ENCODE data around the gene CD207. TPM values are rescaled to one million over a fixed set of nuclear protein-coding genes. Genes with fewer than 3 reads are reported as not detected.

Gene CD207
- polyA plus RNA-seq, 3 donors: 0.05 TPM; not detected in 2

- no peak overlapping the region for H2AFZ ChIP-seq (ENCODE audit: insufficient read depth, low read depth, low read length, poor library complexity, severe bottlenecking)
- no peaks in the 10 kb centered on the region for H4K20me1 ChIP-seq (ENCODE audit: insufficient read depth, low read length)
- H3K4me3 ChIP-seq (replicated peaks in 1 of 3; ENCODE audit: low read depth in 2 of 3, low read length in 3 of 3): no peak overlapping the region
- H3K4me3 Mint-ChIP-seq: no peak overlapping the region
- no CpG with 5 or more reads among the region's 2 CpGs for WGBS (ENCODE audit: insufficient coverage)
- H3K9me3 ChIP-seq (replicated peaks in 1 of 2; ENCODE audit: control insufficient read depth in 1 of 2, insufficient read depth in 1 of 2, low read length in 2 of 2): no peaks in the 10 kb centered on the region
- H3K27me3 ChIP-seq (ENCODE audit: control insufficient read depth in 2 of 2, insufficient read depth in 2 of 2, low read length in 2 of 2): no peaks in the 10 kb centered on the region
- H3K27ac ChIP-seq (ENCODE audit: low read depth in 1 of 2, low read length in 2 of 2): peak overlapping the region; percentile 62 to 65
- intact Hi-C loops (cut with micrococcal nuclease): no loop called here
- H3K9ac ChIP-seq (ENCODE audit: insufficient read depth, low read length, poor library complexity, severe bottlenecking): no peak overlapping the region
- peak in 1 of 3 donors; percentile 49 for DNase-seq
- H3K79me2 ChIP-seq (ENCODE audit: insufficient read depth, low read length): no peaks in the 10 kb centered on the region
- peak overlapping the region; percentile 72 to 94 (median 87) for H3K27ac Mint-ChIP-seq
- H3K4me1 Mint-ChIP-seq: peaks cover 46% of the 10 kb centered on the region
- H3K4me1 ChIP-seq (ENCODE audit: control insufficient read depth in 1 of 2, insufficient read depth in 2 of 2, low read length in 2 of 2): peaks cover 39 to 46% of the 10 kb centered on the region in 2 donors
- peaks cover 0 to 8% (median 3%) of the 10 kb centered on the region in 7 donors for H3K9me3 Mint-ChIP-seq
- peaks cover 0 to 6% (median 0%) of the 10 kb centered on the region in 3 donors for H3K27me3 Mint-ChIP-seq (ENCODE audit: low read depth in 3 of 3)
- H3K4me2 ChIP-seq (replicated peaks; ENCODE audit: extremely low read depth, low read length, poor library complexity, severe bottlenecking): no peak overlapping the region
- no peaks in the 10 kb centered on the region for H3K36me3 Mint-ChIP-seq
- H3K36me3 ChIP-seq (replicated peaks in 1 of 2; ENCODE audit: control insufficient read depth in 1 of 2, insufficient read depth in 2 of 2, low read length in 2 of 2): no peaks in the 10 kb centered on the region
- TF ChIP-seq, protein P1, sequence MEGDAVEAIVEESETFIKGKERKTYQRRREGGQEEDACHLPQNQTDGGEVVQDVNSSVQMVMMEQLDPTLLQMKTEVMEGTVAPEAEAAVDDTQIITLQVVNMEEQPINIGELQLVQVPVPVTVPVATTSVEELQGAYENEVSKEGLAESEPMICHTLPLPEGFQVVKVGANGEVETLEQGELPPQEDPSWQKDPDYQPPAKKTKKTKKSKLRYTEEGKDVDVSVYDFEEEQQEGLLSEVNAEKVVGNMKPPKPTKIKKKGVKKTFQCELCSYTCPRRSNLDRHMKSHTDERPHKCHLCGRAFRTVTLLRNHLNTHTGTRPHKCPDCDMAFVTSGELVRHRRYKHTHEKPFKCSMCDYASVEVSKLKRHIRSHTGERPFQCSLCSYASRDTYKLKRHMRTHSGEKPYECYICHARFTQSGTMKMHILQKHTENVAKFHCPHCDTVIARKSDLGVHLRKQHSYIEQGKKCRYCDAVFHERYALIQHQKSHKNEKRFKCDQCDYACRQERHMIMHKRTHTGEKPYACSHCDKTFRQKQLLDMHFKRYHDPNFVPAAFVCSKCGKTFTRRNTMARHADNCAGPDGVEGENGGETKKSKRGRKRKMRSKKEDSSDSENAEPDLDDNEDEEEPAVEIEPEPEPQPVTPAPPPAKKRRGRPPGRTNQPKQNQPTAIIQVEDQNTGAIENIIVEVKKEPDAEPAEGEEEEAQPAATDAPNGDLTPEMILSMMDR (IDR thresholded peaks at IDR 0.05): no peak
These were observed 15.3 kb upstream of the CD207 start for GRCh38 chr2:70850925-70851324.

GRCh38 chr2:70842401-70842800 lies 6.8 kb upstream of the CD207 start:
- Histone ChIP-seq H3K27ac (ENCODE audit: low read depth in 1 of 2, low read length in 2 of 2) (no peak overlapping the region), H3K9ac (ENCODE audit: insufficient read depth, low read length, poor library complexity, severe bottlenecking) (no peak overlapping the region), H3K36me3 (replicated peaks in 1 of 2; ENCODE audit: control insufficient read depth in 1 of 2, insufficient read depth in 2 of 2, low read length in 2 of 2) (no peaks in the 10 kb centered on the region), H3K4me2 (replicated peaks; ENCODE audit: extremely low read depth, low read length, poor library complexity, severe bottlenecking) (no peak overlapping the region), H3K4me3 (replicated peaks in 1 of 3; ENCODE audit: low read depth in 2 of 3, low read length in 3 of 3) (no peak overlapping the region), H3K79me2 (ENCODE audit: insufficient read depth, low read length) (no peaks in the 10 kb centered on the region), H2AFZ (ENCODE audit: insufficient read depth, low read depth, low read length, poor library complexity, severe bottlenecking) (no peak overlapping the region), H4K20me1 (ENCODE audit: insufficient read depth, low read length) (no peaks in the 10 kb centered on the region), H3K9me3 (replicated peaks in 1 of 2; ENCODE audit: control insufficient read depth in 1 of 2, insufficient read depth in 1 of 2, low read length in 2 of 2) (no peaks in the 10 kb centered on the region), H3K27me3 (ENCODE audit: control insufficient read depth in 2 of 2, insufficient read depth in 2 of 2, low read length in 2 of 2) (peaks cover 0 to 9% of the 10 kb centered on the region in 2 donors), H3K4me1 (ENCODE audit: control insufficient read depth in 1 of 2, insufficient read depth in 2 of 2, low read length in 2 of 2) (peaks cover 15 to 19% of the 10 kb centered on the region in 2 donors)
- peaks cover 0 to 17% (median 3%) of the 10 kb centered on the region in 7 donors for H3K9me3 Mint-ChIP-seq
- TF ChIP-seq, protein P1 (IDR thresholded peaks at IDR 0.05): no peak
- no peak for DNase-seq
- H3K36me3 Mint-ChIP-seq: no peaks in the 10 kb centered on the region
- intact Hi-C loops (cut with micrococcal nuclease): no loop called here
- no CpG with 5 or more reads among the region's 7 CpGs for WGBS (ENCODE audit: insufficient coverage)
- H3K27me3 Mint-ChIP-seq (ENCODE audit: low read depth in 3 of 3): peaks cover 15 to 23% (median 23%) of the 10 kb centered on the region in 3 donors
- peaks cover 15% of the 10 kb centered on the region for H3K4me1 Mint-ChIP-seq
- H3K27ac Mint-ChIP-seq: no peak overlapping the region
- H3K4me3 Mint-ChIP-seq: no peak overlapping the region
